Tibial nerve (tissue), 3 donors: Measurements from ENCODE around the gene CCL3.
"Not testable (repeated sequence)": the region's sequence is repeated elsewhere in the genome, so short reads cannot be mapped to it uniquely, and the experiment has no call there.

Source experiments
- POLR2A ChIP-seq, 2 donors: fragments of 450-650 bp; IDR thresholded peaks; one replicate each; pipeline ENCODE4 v1.6.1; 2017; ENCODE audit warnings: antibody characterized with exemption in 2 of 2, mild to moderate bottlenecking in 2 of 2, moderate library complexity in 2 of 2
- TF ChIP-seq, protein P1 (sequence below), 5 experiments: fragments of 200-600 bp in 3 of 5; fragments of 450-650 bp in 2 of 5; sonication (generic) in 3 of 5; IDR thresholded peaks; one replicate each; pipeline ENCODE4 v1.5.1; 2016 to 2019; ENCODE audit warnings: antibody characterized with exemption in 5 of 5, mild to moderate bottlenecking in 3 of 5, moderate library complexity in 2 of 5

DNA sequence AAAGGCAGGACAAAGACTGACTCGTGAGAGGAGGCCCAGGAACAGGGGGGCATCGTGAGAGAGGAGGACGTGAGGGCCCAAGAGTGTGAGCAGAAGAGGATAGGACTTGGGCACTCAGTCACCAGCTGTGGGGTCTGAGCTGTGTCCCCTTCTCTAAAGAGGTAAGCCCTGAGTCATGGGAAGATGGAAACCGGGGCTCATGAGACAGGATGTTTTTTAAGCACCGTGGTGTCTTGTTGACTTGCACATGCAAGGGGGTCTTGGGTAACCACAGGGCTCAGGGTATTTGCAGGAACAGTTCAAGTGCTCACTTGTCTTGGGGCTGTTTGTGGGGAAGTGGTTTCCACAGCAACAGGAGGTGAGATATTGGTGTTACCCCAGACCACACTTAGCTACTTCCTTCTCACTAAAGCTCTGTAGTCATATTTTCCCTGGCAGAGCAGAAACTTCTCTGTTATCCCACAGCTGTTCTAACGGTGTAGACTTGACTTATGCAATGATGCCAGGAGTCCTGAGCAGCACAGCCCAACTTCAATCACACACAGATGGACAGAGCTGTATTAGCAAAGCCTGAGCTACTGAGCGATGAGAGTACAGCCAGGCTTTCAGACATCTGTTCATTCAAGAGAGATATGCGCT is 7.3 kb downstream of the CCL3 start:
- TF ChIP-seq, protein P1, sequence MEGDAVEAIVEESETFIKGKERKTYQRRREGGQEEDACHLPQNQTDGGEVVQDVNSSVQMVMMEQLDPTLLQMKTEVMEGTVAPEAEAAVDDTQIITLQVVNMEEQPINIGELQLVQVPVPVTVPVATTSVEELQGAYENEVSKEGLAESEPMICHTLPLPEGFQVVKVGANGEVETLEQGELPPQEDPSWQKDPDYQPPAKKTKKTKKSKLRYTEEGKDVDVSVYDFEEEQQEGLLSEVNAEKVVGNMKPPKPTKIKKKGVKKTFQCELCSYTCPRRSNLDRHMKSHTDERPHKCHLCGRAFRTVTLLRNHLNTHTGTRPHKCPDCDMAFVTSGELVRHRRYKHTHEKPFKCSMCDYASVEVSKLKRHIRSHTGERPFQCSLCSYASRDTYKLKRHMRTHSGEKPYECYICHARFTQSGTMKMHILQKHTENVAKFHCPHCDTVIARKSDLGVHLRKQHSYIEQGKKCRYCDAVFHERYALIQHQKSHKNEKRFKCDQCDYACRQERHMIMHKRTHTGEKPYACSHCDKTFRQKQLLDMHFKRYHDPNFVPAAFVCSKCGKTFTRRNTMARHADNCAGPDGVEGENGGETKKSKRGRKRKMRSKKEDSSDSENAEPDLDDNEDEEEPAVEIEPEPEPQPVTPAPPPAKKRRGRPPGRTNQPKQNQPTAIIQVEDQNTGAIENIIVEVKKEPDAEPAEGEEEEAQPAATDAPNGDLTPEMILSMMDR (IDR thresholded peaks at IDR 0.05), result not testable (repeated sequence)
- TF ChIP-seq POLR2A (IDR thresholded peaks at IDR 0.05), result not testable (repeated sequence)
